Measurements from ENCODE around the gene TBX19. TPM values are rescaled to one million over a fixed set of nuclear protein-coding genes. Genes with fewer than 3 reads are reported as not detected.

Gene TBX19
- total RNA-seq, 1 donor from 2014 or later = 2.9 TPM

- Histone ChIP-seq H3K36me3 (ENCODE audit: control insufficient read depth, insufficient read depth, low read length) (no peaks in the 10 kb centered on the region), H3K4me3 (ENCODE audit: low read depth, low read length) (no peak overlapping the region), H3K27me3 (ENCODE audit: control insufficient read depth, insufficient read depth, low read length) (no peaks in the 10 kb centered on the region)
- TF ChIP-seq CTCF (IDR thresholded peaks at IDR 0.05; ENCODE audit: insufficient read depth, low read length, poor library complexity, severe bottlenecking) = no peak
- DNase-seq (ENCODE audit: low read depth) = no peak
These were observed 12.7 kb downstream of the TBX19 start for GRCh38 chr1:168293356-168293755.

GRCh38 chr1:168295411-168296114 lies 14.9 kb downstream of the TBX19 start:
- H3K4me3 ChIP-seq (ENCODE audit: low read depth, low read length) = no peak overlapping the region
- no peaks in the 10 kb centered on the region for H3K27me3 ChIP-seq (ENCODE audit: control insufficient read depth, insufficient read depth, low read length)
- H3K36me3 ChIP-seq (ENCODE audit: control insufficient read depth, insufficient read depth, low read length) = no peaks in the 10 kb centered on the region
- TF ChIP-seq CTCF (IDR thresholded peaks at IDR 0.05; ENCODE audit: insufficient read depth, low read length, poor library complexity, severe bottlenecking) = no peak
- DNase-seq (ENCODE audit: low read depth) = no peak

- Histone ChIP-seq H3K27me3 (ENCODE audit: control insufficient read depth, insufficient read depth, low read length) (no peaks in the 10 kb centered on the region), H3K36me3 (ENCODE audit: control insufficient read depth, insufficient read depth, low read length) (no peaks in the 10 kb centered on the region), H3K4me3 (ENCODE audit: low read depth, low read length) (no peak overlapping the region)
- no peak for TF ChIP-seq CTCF (IDR thresholded peaks at IDR 0.05; ENCODE audit: insufficient read depth, low read length, poor library complexity, severe bottlenecking)
- DNase-seq (ENCODE audit: low read depth) = no peak
These were observed 16.5 kb downstream of the TBX19 start for GRCh38 chr1:168297019-168297730.

- no peak for DNase-seq (ENCODE audit: low read depth)
- TF ChIP-seq CTCF (IDR thresholded peaks at IDR 0.05; ENCODE audit: insufficient read depth, low read length, poor library complexity, severe bottlenecking) = no peak
- Histone ChIP-seq H3K4me3 (ENCODE audit: low read depth, low read length) (no peak overlapping the region), H3K36me3 (ENCODE audit: control insufficient read depth, insufficient read depth, low read length) (no peaks in the 10 kb centered on the region), H3K27me3 (ENCODE audit: control insufficient read depth, insufficient read depth, low read length) (no peaks in the 10 kb centered on the region)
These were observed 17.8 kb downstream of the TBX19 start for GRCh38 chr1:168298446-168298845.

GRCh38 chr1:168300626-168301025 lies 19.9 kb downstream of the TBX19 start:
- DNase-seq (ENCODE audit: low read depth) = no peak
- TF ChIP-seq CTCF (IDR thresholded peaks at IDR 0.05; ENCODE audit: insufficient read depth, low read length, poor library complexity, severe bottlenecking) = no peak
- no peak overlapping the region for H3K4me3 ChIP-seq (ENCODE audit: low read depth, low read length)
- no peaks in the 10 kb centered on the region for H3K36me3 ChIP-seq (ENCODE audit: control insufficient read depth, insufficient read depth, low read length)
- no peaks in the 10 kb centered on the region for H3K27me3 ChIP-seq (ENCODE audit: control insufficient read depth, insufficient read depth, low read length)
